GM12864 (cell line): Measurements from ENCODE around the gene SACS.
A peak's percentile ranks its signal among the peaks of the same experiment; 100 is the strongest.

Experiments
- DNase-seq: peaks from one replicate; pipeline ENCODE4 v3.0.0-alpha.2; 2011; ENCODE audit warnings: low read depth
- H3K4me3 ChIP-seq: 2 replicates; pipeline ENCODE4 v1.5.1; 2011; ENCODE audit warnings: mild to moderate bottlenecking, low read depth, low read length, control low read depth
- CTCF ChIP-seq: IDR thresholded peaks from 2 replicates; pipeline ENCODE4 v1.5.1; 2011; ENCODE audit warnings: low read depth, mild to moderate bottlenecking, moderate library complexity, low read length, control low read depth, inconsistent platforms; ENCODE audit errors: missing control alignments

SACS gene

GRCh38 chr13:23463661-23464060, 30.2 kb upstream of the SACS start:
- H3K4me3 ChIP-seq, result no peak overlapping the region
- TF ChIP-seq CTCF, result no peak
- no peak for DNase-seq

- no peak for DNase-seq
- TF ChIP-seq CTCF, result no peak
- H3K4me3 ChIP-seq, result no peak overlapping the region
These were observed 29.5 kb upstream of the SACS start for GRCh38 chr13:23462815-23463559.

- no peak for DNase-seq
- TF ChIP-seq CTCF, result no peak
These were observed 28.0 kb upstream of the SACS start for GRCh38 chr13:23461544-23461943.

GRCh38 chr13:23460921-23461320, 27.4 kb upstream of the SACS start:
- no peak for DNase-seq
- no peak for TF ChIP-seq CTCF
- H3K4me3 ChIP-seq, result no peak overlapping the region

More at GRCh38 chr13:23461544-23461943, 28.0 kb upstream of the SACS start:
- H3K4me3 ChIP-seq, result no peak overlapping the region

GRCh38 chr13:23460309-23460708, 26.8 kb upstream of the SACS start:
- TF ChIP-seq CTCF, result no peak
- peak; percentile 59 for DNase-seq
- no peak overlapping the region for H3K4me3 ChIP-seq

GRCh38 chr13:23458989-23459388, 25.5 kb upstream of the SACS start:
- DNase-seq, result no peak
- no peak overlapping the region for H3K4me3 ChIP-seq
- TF ChIP-seq CTCF, result no peak
